HepG2 (cell line): ENCODE results near the gene NCOA7. TPM values are rescaled to one million over a fixed set of nuclear protein-coding genes. Genes with fewer than 3 reads are reported as not detected.

ENCODE experiments used
- ATF1 ChIP-seq: IDR thresholded peaks from 2 replicates; pipeline ENCODE4 v1.6.1; 2016; ENCODE audit warnings: mild to moderate bottlenecking, control low read depth
- ERF ChIP-seq: IDR thresholded peaks from 2 replicates; pipeline ENCODE4 v1.6.1; 2018; ENCODE audit warnings: missing biosample characterization, missing genetic modification reagents
- ESRRA ChIP-seq: sonication (generic); formaldehyde crosslinking; IDR thresholded peaks from 2 replicates; pipeline ENCODE4 v1.5.1; 2020; ENCODE audit warnings: mild to moderate bottlenecking, low read depth, missing genetic modification reagents
- HOXD1 ChIP-seq: sonication (generic); formaldehyde crosslinking; IDR thresholded peaks from 2 replicates; pipeline ENCODE4 v1.5.0; 2020; ENCODE audit warnings: missing genetic modification reagents
- NR2F1 ChIP-seq, 2 experiments: fragments of 450-650 bp in 1 of 2; formaldehyde crosslinking in 1 of 2; IDR thresholded peaks; 2 replicates each; pipeline versions ENCODE4 v1.5.0 to v1.6.1; 2016 to 2020; ENCODE audit warnings: mild to moderate bottlenecking in 1 of 2, missing compliant biosample characterization in 1 of 2, missing genetic modification reagents in 1 of 2, moderate library complexity in 1 of 2
- NR2F2 ChIP-seq: IDR thresholded peaks from 2 replicates; pipeline ENCODE4 v1.6.1; 2012; ENCODE audit warnings: low read depth, inconsistent platforms, borderline replicate concordance
- POLR2AphosphoS2 ChIP-seq: IDR thresholded peaks from 2 replicates; pipeline ENCODE4 v1.6.1; 2011; ENCODE audit warnings: low read depth, low read length, improper control_type of control experiment
- PRPF4 ChIP-seq: fragments of 200-400 bp; formaldehyde crosslinking; IDR thresholded peaks from 2 replicates; pipeline ENCODE4 v1.6.1; 2016; ENCODE audit warnings: low read length, low read depth; ENCODE audit not compliant: poor library complexity, severe bottlenecking
- SOX13 ChIP-seq, 3 experiments: fragments of 450-650 bp in 1 of 3; sonication (generic) in 1 of 3; formaldehyde crosslinking in 1 of 3; IDR thresholded peaks in 2 of 3; conservative IDR thresholded peaks in 1 of 3; 2 replicates each; pipeline versions ENCODE4 v1.5.0 to v1.6.1; 2016 to 2020; ENCODE audit warnings: antibody characterized with exemption in 1 of 3, mild to moderate bottlenecking in 1 of 3, missing compliant biosample characterization in 1 of 3, missing genetic modification reagents in 1 of 3, moderate library complexity in 1 of 3
- ZFY ChIP-seq: sonication (generic); formaldehyde crosslinking; IDR thresholded peaks from 2 replicates; pipeline ENCODE4 v1.4.0; 2020; ENCODE audit warnings: missing genetic modification reagents
- ZKSCAN5 ChIP-seq: sonication (generic); formaldehyde crosslinking; IDR thresholded peaks from 2 replicates; pipeline ENCODE4 v1.5.1; 2020; ENCODE audit warnings: mild to moderate bottlenecking, missing genetic modification reagents
- ZNF331 ChIP-seq: sonication (generic); formaldehyde crosslinking; IDR thresholded peaks from 2 replicates; pipeline ENCODE4 v1.4.0; 2020; ENCODE audit warnings: missing genetic modification reagents
- polyA plus RNA-seq, 8 experiments: library from polyadenylated mRNA; depleted of rRNA in 3 of 8; stranded (reverse) in 7 of 8; unstranded in 1 of 8; fragments of >200 nt; fragmentation: Illumina TruSeq in 4 of 8; extraction: Trizol in 4 of 8; gene quantifications; 2 replicates each; pipeline versions ENCODE4 v1.2.1 to v1.2.3, GENCODE V29; 2011 to 2016; ENCODE audit warnings: low read depth in 4 of 8, missing spikeins in 1 of 8, mixed read lengths in 1 of 8; ENCODE audit not compliant: insufficient read depth in 1 of 8
- total RNA-seq, 5 experiments: library from RNA; depleted of rRNA; stranded (reverse); fragments of >200 nt; fragmentation: Illumina TruSeq; extraction: Trizol; gene quantifications; 2 replicates each; pipeline ENCODE4 v1.2.3, GENCODE V29; 2016; ENCODE audit warnings: low read depth in 1 of 5
- TF ChIP-seq, protein P1 (sequence below): sonication (generic); formaldehyde crosslinking; IDR thresholded peaks from 2 replicates; pipeline ENCODE4 v1.5.1; 2020; ENCODE audit warnings: missing genetic modification reagents, mild to moderate bottlenecking, borderline replicate concordance
- TF ChIP-seq, protein P2 (sequence below): sonication (generic); formaldehyde crosslinking; IDR thresholded peaks from 2 replicates; pipeline ENCODE4 v1.5.1; 2020; ENCODE audit warnings: mild to moderate bottlenecking, moderate library complexity, missing genetic modification reagents
- TF ChIP-seq, protein P3 (sequence below): sonication (generic); formaldehyde crosslinking; IDR thresholded peaks from 2 replicates; pipeline ENCODE4 v1.4.0; 2020; ENCODE audit warnings: missing genetic modification reagents
- TF ChIP-seq, protein P4 (sequence below): sonication (generic); formaldehyde crosslinking; conservative IDR thresholded peaks from 2 replicates; pipeline ENCODE4 v1.4.0; 2020; ENCODE audit warnings: missing genetic modification reagents
- TF ChIP-seq, protein P5 (sequence below): sonication (generic); formaldehyde crosslinking; IDR thresholded peaks from 2 replicates; pipeline ENCODE4 v1.4.0; 2020; ENCODE audit warnings: low read depth, missing genetic modification reagents

NCOA7 gene
- total and polyA plus RNA-seq, 2 of the 13 experiments (the other 11 are each of a cell fraction or from before 2014, with no cell fraction given) = 13.6 to 20.8 TPM

DNA sequence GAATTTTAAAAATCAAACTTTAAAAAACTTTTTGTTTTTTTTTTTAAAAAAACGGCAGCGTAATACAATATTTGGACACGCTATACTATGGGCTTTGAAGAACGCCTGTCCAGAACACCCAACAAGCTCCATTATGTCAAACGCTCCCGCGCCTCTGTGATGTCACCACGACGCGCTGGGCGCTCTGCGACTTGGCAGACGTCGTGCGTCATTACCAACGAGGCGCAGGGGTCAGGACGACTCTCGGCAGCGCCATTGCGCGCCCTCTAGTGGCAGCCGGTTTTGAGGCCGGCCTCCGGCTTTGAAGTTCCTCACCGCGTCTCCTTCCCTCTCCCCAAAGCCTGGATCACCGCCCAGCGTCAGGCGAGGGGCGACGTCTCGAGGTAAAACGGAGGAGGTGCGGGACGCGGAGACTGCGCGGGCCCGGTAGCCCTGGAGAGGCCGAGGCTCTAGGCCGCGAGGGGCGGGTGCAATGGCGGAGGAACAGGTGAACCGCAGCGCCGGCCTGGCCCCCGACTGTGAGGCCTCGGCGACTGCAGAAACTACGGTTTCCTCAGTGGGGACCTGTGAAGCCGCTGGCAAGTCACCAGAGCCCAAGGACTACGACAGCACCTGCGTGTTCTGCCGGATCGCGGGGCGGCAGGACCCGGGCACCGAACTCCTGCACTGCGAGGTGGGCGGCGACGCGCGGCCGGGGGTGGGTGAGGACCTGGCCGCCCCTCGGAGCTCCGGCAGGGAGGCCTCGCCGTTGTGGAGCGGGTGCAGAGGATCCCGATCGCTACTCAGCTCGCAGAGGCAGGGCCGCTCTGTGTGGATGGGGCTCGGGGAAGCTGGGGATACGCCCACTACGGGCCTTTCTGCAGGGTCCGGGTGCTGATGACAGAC lies 166.0 kb downstream of the NCOA7 start, which contains the start of gene HINT3 (continued):
- TF ChIP-seq, protein P1, sequence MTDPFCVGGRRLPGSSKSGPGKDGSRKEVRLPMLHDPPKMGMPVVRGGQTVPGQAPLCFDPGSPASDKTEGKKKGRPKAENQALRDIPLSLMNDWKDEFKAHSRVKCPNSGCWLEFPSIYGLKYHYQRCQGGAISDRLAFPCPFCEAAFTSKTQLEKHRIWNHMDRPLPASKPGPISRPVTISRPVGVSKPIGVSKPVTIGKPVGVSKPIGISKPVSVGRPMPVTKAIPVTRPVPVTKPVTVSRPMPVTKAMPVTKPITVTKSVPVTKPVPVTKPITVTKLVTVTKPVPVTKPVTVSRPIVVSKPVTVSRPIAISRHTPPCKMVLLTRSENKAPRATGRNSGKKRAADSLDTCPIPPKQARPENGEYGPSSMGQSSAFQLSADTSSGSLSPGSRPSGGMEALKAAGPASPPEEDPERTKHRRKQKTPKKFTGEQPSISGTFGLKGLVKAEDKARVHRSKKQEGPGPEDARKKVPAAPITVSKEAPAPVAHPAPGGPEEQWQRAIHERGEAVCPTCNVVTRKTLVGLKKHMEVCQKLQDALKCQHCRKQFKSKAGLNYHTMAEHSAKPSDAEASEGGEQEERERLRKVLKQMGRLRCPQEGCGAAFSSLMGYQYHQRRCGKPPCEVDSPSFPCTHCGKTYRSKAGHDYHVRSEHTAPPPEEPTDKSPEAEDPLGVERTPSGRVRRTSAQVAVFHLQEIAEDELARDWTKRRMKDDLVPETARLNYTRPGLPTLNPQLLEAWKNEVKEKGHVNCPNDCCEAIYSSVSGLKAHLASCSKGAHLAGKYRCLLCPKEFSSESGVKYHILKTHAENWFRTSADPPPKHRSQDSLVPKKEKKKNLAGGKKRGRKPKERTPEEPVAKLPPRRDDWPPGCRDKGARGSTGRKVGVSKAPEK (CRISPR knock-in tag) = peak; percentile 99
- TF ChIP-seq POLR2AphosphoS2 = no peak
- TF ChIP-seq NR2F2 = peak; percentile 63; the same call in 1 of the 2 replicates
- TF ChIP-seq NR2F1 (CRISPR knock-in tag; IDR thresholded peaks at IDR 0.05) = peak; percentile 68 to 79; a peak in 3 of 4 replicates
- TF ChIP-seq, protein P2, sequence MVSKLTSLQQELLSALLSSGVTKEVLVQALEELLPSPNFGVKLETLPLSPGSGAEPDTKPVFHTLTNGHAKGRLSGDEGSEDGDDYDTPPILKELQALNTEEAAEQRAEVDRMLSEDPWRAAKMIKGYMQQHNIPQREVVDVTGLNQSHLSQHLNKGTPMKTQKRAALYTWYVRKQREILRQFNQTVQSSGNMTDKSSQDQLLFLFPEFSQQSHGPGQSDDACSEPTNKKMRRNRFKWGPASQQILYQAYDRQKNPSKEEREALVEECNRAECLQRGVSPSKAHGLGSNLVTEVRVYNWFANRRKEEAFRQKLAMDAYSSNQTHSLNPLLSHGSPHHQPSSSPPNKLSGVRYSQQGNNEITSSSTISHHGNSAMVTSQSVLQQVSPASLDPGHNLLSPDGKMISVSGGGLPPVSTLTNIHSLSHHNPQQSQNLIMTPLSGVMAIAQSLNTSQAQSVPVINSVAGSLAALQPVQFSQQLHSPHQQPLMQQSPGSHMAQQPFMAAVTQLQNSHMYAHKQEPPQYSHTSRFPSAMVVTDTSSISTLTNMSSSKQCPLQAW = peak; percentile 91
- TF ChIP-seq, protein P3, sequence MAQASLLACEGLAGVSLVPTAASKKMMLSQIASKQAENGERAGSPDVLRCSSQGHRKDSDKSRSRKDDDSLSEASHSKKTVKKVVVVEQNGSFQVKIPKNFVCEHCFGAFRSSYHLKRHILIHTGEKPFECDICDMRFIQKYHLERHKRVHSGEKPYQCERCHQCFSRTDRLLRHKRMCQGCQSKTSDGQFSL (CRISPR knock-in tag) = no peak
- peak; percentile 81 for TF ChIP-seq ESRRA
- no peak for TF ChIP-seq PRPF4
- peak; percentile 99 for TF ChIP-seq ZFY (CRISPR knock-in tag)
- TF ChIP-seq SOX13 (IDR thresholded peaks at IDR 0.05) = peak; percentile 38; the same call in 1 of the 2 replicates
- peak in 1 of 2 experiments; percentile 73; a peak in 2 of 4 replicates for TF ChIP-seq SOX13 (CRISPR knock-in tag; conservative IDR thresholded peaks at IDR 0.05 in 1 of 2, IDR thresholded peaks at IDR 0.05 in 1 of 2)
- 0 out of 2 replicates have a peak, but pooled peaks have one; percentile 25 for TF ChIP-seq ZKSCAN5 (CRISPR knock-in tag)
- TF ChIP-seq, protein P4, sequence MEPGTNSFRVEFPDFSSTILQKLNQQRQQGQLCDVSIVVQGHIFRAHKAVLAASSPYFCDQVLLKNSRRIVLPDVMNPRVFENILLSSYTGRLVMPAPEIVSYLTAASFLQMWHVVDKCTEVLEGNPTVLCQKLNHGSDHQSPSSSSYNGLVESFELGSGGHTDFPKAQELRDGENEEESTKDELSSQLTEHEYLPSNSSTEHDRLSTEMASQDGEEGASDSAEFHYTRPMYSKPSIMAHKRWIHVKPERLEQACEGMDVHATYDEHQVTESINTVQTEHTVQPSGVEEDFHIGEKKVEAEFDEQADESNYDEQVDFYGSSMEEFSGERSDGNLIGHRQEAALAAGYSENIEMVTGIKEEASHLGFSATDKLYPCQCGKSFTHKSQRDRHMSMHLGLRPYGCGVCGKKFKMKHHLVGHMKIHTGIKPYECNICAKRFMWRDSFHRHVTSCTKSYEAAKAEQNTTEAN = peak; percentile 69; the same call in 1 of the 2 replicates
- peak; percentile 97 for TF ChIP-seq ATF1 (CRISPR knock-in tag)
- TF ChIP-seq ZNF331 (CRISPR knock-in tag) = peak; percentile 93
- peak; percentile 72 for TF ChIP-seq HOXD1 (CRISPR knock-in tag)
- peak; percentile 93; the same call in 1 of the 2 replicates for TF ChIP-seq ERF (CRISPR knock-in tag)
- TF ChIP-seq, protein P5, sequence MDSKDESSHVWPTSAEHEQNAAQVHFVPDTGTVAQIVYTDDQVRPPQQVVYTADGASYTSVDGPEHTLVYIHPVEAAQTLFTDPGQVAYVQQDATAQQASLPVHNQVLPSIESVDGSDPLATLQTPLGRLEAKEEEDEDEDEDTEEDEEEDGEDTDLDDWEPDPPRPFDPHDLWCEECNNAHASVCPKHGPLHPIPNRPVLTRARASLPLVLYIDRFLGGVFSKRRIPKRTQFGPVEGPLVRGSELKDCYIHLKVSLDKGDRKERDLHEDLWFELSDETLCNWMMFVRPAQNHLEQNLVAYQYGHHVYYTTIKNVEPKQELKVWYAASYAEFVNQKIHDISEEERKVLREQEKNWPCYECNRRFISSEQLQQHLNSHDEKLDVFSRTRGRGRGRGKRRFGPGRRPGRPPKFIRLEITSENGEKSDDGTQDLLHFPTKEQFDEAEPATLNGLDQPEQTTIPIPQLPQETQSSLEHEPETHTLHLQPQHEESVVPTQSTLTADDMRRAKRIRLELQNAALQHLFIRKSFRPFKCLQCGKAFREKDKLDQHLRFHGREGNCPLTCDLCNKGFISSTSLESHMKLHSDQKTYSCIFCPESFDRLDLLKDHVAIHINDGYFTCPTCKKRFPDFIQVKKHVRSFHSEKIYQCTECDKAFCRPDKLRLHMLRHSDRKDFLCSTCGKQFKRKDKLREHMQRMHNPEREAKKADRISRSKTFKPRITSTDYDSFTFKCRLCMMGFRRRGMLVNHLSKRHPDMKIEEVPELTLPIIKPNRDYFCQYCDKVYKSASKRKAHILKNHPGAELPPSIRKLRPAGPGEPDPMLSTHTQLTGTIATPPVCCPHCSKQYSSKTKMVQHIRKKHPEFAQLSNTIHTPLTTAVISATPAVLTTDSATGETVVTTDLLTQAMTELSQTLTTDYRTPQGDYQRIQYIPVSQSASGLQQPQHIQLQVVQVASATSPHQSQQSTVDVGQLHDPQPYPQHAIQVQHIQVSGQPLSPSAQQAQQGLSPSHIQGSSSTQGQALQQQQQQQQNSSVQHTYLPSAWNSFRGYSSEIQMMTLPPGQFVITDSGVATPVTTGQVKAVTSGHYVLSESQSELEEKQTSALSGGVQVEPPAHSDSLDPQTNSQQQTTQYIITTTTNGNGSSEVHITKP (CRISPR knock-in tag) = peak; percentile 78; the same call in 1 of the 2 replicates
